Measurements from ENCODE around the gene CDH11. TPM values are rescaled to one million over a fixed set of nuclear protein-coding genes. Genes with fewer than 3 reads are reported as not detected.

Gene CDH11
- total and polyA plus RNA-seq, 2 donors (not counting 1 experiment from before 2014, with no cell fraction given) = not detected

- no peaks in the 10 kb centered on the region for H3K4me1 ChIP-seq (ENCODE audit: control insufficient read depth in 2 of 2, insufficient read depth in 2 of 2, low read length in 2 of 2)
- H3K27me3 ChIP-seq (replicated peaks in 1 of 4; ENCODE audit: control extremely low read depth in 1 of 4, control insufficient read depth in 3 of 4, insufficient read depth in 4 of 4, low read length in 3 of 4) = no peaks in the 10 kb centered on the region
- H2AFZ ChIP-seq (ENCODE audit: insufficient read depth, low read depth, low read length, poor library complexity, severe bottlenecking) = no peak overlapping the region
- no peak overlapping the region for H3K4me2 ChIP-seq (replicated peaks; ENCODE audit: low read depth, low read length, poor library complexity, severe bottlenecking)
- no CpG with 5 or more reads among the region's 3 CpGs for WGBS (ENCODE audit: insufficient coverage)
- Mint-ChIP-seq H3K4me1 (no peaks in the 10 kb centered on the region), H3K9me3 (ENCODE audit: insufficient read depth) (no peaks in the 10 kb centered on the region), H3K4me3 (no peak overlapping the region), H3K27me3 (no peaks in the 10 kb centered on the region), H3K27ac (no peak overlapping the region)
- no peaks in the 10 kb centered on the region for H3K79me2 ChIP-seq (ENCODE audit: control insufficient read depth, insufficient read depth, low read length)
- TF ChIP-seq CTCF (IDR thresholded peaks at IDR 0.05) = no peak
- TF ChIP-seq EZH2 (IDR thresholded peaks at IDR 0.05; ENCODE audit: borderline replicate concordance, insufficient read depth, low read depth, low read length, poor library complexity, severe bottlenecking) = no peak
- no peaks in the 10 kb centered on the region for H3K9me3 ChIP-seq (ENCODE audit: control extremely low read depth in 1 of 3, control insufficient read depth in 2 of 3, insufficient read depth in 1 of 3, low read length in 2 of 3)
- CTCF ChIA-PET = no interaction called here
- no peak for DNase-seq
- no peaks in the 10 kb centered on the region for H3K36me3 ChIP-seq (replicated peaks in 1 of 2; ENCODE audit: control extremely low read depth in 1 of 2, control insufficient read depth in 1 of 2, extremely low read depth in 1 of 2, insufficient read depth in 2 of 2, low read length in 1 of 2)
- ATAC-seq (ENCODE audit: low read depth) = no peak
- H3K27ac ChIP-seq (ENCODE audit: low read length in 2 of 2) = no peak overlapping the region
- H3K4me3 ChIP-seq (ENCODE audit: control extremely low read depth in 1 of 5, extremely low read depth in 1 of 5, insufficient read depth in 1 of 5, low read depth in 2 of 5, low read length in 4 of 5) = no peak overlapping the region
- POLR2A ChIA-PET = no interaction called here
- no peaks in the 10 kb centered on the region for H4K20me1 ChIP-seq (ENCODE audit: control insufficient read depth, insufficient read depth, low read length, poor library complexity, severe bottlenecking)
- H3K9ac ChIP-seq (ENCODE audit: low read length) = no peak overlapping the region
- intact Hi-C loops (cut with micrococcal nuclease) = no loop called here
Observed at GRCh38 chr16:64964126-64964540, 157.7 kb downstream of the CDH11 start.

GRCh38 chr16:64962786-64963185 is 159.1 kb downstream of the CDH11 start:
- Histone ChIP-seq H3K9me3 (ENCODE audit: control extremely low read depth in 1 of 3, control insufficient read depth in 2 of 3, insufficient read depth in 1 of 3, low read length in 2 of 3) (no peaks in the 10 kb centered on the region), H4K20me1 (ENCODE audit: control insufficient read depth, insufficient read depth, low read length, poor library complexity, severe bottlenecking) (no peaks in the 10 kb centered on the region), H2AFZ (ENCODE audit: insufficient read depth, low read depth, low read length, poor library complexity, severe bottlenecking) (no peak overlapping the region), H3K4me1 (ENCODE audit: control insufficient read depth in 2 of 2, insufficient read depth in 2 of 2, low read length in 2 of 2) (no peaks in the 10 kb centered on the region), H3K27me3 (replicated peaks in 1 of 4; ENCODE audit: control extremely low read depth in 1 of 4, control insufficient read depth in 3 of 4, insufficient read depth in 4 of 4, low read length in 3 of 4) (no peaks in the 10 kb centered on the region), H3K9ac (ENCODE audit: low read length) (no peak overlapping the region), H3K36me3 (replicated peaks in 1 of 2; ENCODE audit: control extremely low read depth in 1 of 2, control insufficient read depth in 1 of 2, extremely low read depth in 1 of 2, insufficient read depth in 2 of 2, low read length in 1 of 2) (no peaks in the 10 kb centered on the region), H3K27ac (ENCODE audit: low read length in 2 of 2) (no peak overlapping the region), H3K79me2 (ENCODE audit: control insufficient read depth, insufficient read depth, low read length) (no peaks in the 10 kb centered on the region), H3K4me2 (replicated peaks; ENCODE audit: low read depth, low read length, poor library complexity, severe bottlenecking) (no peak overlapping the region), H3K4me3 (ENCODE audit: control extremely low read depth in 1 of 5, extremely low read depth in 1 of 5, insufficient read depth in 1 of 5, low read depth in 2 of 5, low read length in 4 of 5) (no peak overlapping the region)
- Mint-ChIP-seq H3K27me3 (no peaks in the 10 kb centered on the region), H3K4me3 (no peak overlapping the region), H3K4me1 (no peaks in the 10 kb centered on the region), H3K27ac (no peak overlapping the region), H3K9me3 (ENCODE audit: insufficient read depth) (no peaks in the 10 kb centered on the region)
- WGBS (ENCODE audit: insufficient coverage) = no CpG with 5 or more reads among the region's 2 CpGs
- intact Hi-C loops (cut with micrococcal nuclease) = no loop called here
- TF ChIP-seq CTCF (IDR thresholded peaks at IDR 0.05) (no peak), EZH2 (IDR thresholded peaks at IDR 0.05; ENCODE audit: borderline replicate concordance, insufficient read depth, low read depth, low read length, poor library complexity, severe bottlenecking) (no peak)
- ATAC-seq (ENCODE audit: low read depth) (no peak), DNase-seq (no peak)
- CTCF ChIA-PET = no interaction called here
- POLR2A ChIA-PET = no interaction called here

Measured in B cell (primary cell).